Fibroblast of the aortic adventitia (primary cell): ENCODE measurements around the gene BTAF1. TPM values are rescaled to one million over a fixed set of nuclear protein-coding genes. Genes with fewer than 3 reads are reported as not detected.

Experiments used
- DNase-seq: peaks from one replicate; pipeline ENCODE4 v3.0.0-alpha.2; 2010; ENCODE audit warnings: low read depth
- H3K4me3 ChIP-seq: 2 replicates; pipeline ENCODE4 v1.5.1; 2011; ENCODE audit warnings: low read depth, mild to moderate bottlenecking, control low read depth, low read length, moderate library complexity
- CTCF ChIP-seq: IDR thresholded peaks from 2 replicates; pipeline ENCODE4 v1.5.1; 2011; ENCODE audit warnings: mild to moderate bottlenecking, low read length, control low read depth, inconsistent platforms; ENCODE audit not compliant: insufficient read depth
- total RNA-seq: library from RNA; depleted of rRNA; stranded (reverse); fragments of >200 nt; gene quantifications from 2 replicates; pipeline ENCODE4 v1.2.3, GENCODE V29; 2012; ENCODE audit warnings: low replicate concordance

The BTAF1 gene
- total RNA-seq, 1 donor = 43.0 TPM

GRCh38 chr10:92062273-92062672, 138.7 kb downstream of the BTAF1 start:
- no peak for DNase-seq

GRCh38 chr10:92064506-92064905, 140.9 kb downstream of the BTAF1 start:
- no peak overlapping the region for H3K4me3 ChIP-seq
- TF ChIP-seq CTCF = no peak
- DNase-seq = no peak

More at GRCh38 chr10:92062273-92062672, 138.7 kb downstream of the BTAF1 start:
- no peak overlapping the region for H3K4me3 ChIP-seq
- TF ChIP-seq CTCF = no peak

DNA sequence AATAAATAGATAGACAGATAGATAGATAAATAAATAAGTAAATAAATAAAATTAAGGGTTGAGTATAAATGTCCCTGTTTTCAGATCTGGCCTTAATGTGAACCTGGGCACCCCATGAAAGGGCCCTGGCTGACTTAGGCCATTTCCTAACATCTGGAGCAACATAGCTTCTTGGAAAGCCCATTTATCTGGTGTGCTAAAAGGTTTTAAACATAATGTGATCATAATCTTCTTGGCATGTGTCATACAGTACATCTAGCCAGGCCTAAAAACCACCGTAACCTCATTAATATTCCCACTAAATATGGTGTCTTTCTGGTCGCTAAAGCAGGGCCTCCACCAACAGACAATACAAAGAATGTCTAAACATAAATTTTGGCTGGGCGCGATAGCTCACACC, 142.8 kb downstream of the BTAF1 start:
- H3K4me3 ChIP-seq = no peak overlapping the region
- TF ChIP-seq CTCF = no peak

GRCh38 chr10:92068900-92069299, 145.3 kb downstream of the BTAF1 start:
- H3K4me3 ChIP-seq = no peak overlapping the region
- no peak for TF ChIP-seq CTCF
- DNase-seq = peak; percentile 16

More for the DNA sequence above, 142.8 kb downstream of the BTAF1 start:
- DNase-seq = no peak

- peak; percentile 15 for DNase-seq
- no peak overlapping the region for H3K4me3 ChIP-seq
- no peak for TF ChIP-seq CTCF
Measured at GRCh38 chr10:92074126-92074887, 150.7 kb downstream of the BTAF1 start.

DNA sequence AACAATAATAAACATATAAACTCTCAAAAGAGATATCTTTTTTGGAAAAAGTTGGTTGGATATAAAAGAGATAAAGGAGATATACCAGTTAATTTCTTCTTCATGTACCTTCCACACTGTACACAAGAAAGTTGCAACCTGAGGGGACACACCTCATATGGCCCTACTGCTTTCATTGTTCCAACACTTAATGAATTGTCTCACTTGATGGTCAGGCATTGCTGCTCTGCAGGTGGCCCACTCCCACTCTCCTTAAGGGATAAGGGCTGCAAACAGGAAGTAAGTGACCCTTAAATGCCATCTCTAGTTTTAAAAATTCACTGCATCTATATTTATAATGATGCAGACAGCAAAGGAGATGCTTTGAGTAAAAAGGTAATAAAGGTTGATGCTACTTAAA, 152.3 kb downstream of the BTAF1 start:
- no peak for DNase-seq
- TF ChIP-seq CTCF = no peak

DNA sequence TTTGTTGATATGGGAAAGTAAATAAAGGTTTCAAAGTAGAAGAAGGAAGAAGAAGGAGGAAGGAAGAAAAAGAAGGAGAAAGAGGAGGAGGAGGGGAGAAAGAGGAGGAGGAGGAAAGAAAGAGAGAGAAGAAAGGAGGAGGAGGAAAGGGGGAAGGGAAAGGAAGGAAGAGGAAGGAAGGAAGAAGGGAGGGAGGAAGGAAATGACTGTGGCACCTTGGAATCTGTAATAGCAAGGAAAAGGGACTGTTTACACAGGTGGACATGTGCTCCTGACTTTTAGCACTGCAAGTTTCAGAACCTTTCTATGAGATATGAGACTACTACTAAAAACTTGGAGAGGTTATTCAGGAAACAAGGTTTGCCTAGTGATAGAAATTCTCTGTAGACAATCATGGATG, 153.2 kb downstream of the BTAF1 start:
- TF ChIP-seq CTCF = no peak
- H3K4me3 ChIP-seq = no peak overlapping the region

More for the DNA sequence above, 152.3 kb downstream of the BTAF1 start:
- no peak overlapping the region for H3K4me3 ChIP-seq

More for the DNA sequence above, 153.2 kb downstream of the BTAF1 start:
- no peak for DNase-seq
